GM12873 (cell line): ENCODE measurements around the gene CDH23.

ENCODE experiments used
- CTCF ChIP-seq: IDR thresholded peaks from 2 replicates; pipeline ENCODE4 v1.5.1; 2012; ENCODE audit warnings: low read depth, mild to moderate bottlenecking, moderate library complexity, low read length, control low read depth; ENCODE audit not compliant: insufficient read depth; ENCODE audit errors: missing control alignments

The CDH23 gene

GRCh38 chr10:71863203-71863602 is 466.5 kb downstream of the CDH23 start:
- TF ChIP-seq CTCF, result no peak

GRCh38 chr10:71864911-71865361 is 468.2 kb downstream of the CDH23 start:
- no peak for TF ChIP-seq CTCF
